ENCODE results near the gene SCO1.
"Not testable (repeated sequence)": the region's sequence is repeated elsewhere in the genome, so short reads cannot be mapped to it uniquely, and the experiment has no call there.

The SCO1 gene

DNA sequence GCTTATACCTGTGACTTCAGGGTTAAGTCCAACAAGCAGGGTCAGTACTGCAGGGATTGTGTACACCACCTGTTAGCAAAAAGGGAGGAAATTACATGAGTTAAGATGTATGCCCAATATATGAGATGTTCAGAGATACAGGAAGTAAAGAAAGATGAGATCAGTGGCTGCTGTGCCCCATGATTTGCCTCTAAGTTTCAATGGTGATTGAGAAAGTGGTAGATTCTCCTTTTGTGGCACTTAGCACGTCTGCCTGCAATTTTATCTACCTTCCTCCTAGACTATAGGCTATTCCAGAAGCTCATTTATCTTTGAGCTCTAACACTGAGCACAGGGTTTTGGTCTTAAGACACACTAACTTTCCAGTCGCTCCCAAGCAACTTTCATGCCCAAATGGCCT, 28.9 kb upstream of the SCO1 start:
- no peak for DNase-seq (ENCODE audit: low read depth, low spot score)

- no peak for DNase-seq (ENCODE audit: low read depth, low spot score)
Measured at GRCh38 chr17:10725262-10725661, 27.9 kb upstream of the SCO1 start.

GRCh38 chr17:10724546-10725195, 27.3 kb upstream of the SCO1 start:
- DNase-seq (ENCODE audit: low read depth, low spot score) = no peak

- DNase-seq (ENCODE audit: low read depth, low spot score) = no peak
Measured at GRCh38 chr17:10718547-10718946, 21.2 kb upstream of the SCO1 start.

GRCh38 chr17:10716218-10716617, 18.9 kb upstream of the SCO1 start:
- DNase-seq (ENCODE audit: low read depth, low spot score) = no peak

DNA sequence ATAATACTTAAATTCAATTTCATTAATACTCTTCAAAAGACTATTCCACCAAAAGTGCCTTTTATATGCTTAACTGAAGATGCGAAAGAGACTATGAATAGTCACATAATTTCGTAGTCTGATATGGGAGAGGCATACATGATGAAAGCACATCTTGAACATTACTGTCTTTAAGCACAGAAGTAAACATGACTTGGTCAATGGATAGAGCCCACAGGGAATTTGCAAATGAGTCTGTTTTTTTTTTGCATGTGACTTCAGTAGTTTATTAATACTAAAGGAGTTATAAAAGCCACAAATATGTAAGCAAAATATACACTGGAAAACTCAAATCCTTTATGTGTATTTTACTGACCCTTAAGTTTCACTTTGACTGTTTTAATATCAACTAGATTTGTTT, 16.0 kb upstream of the SCO1 start:
- no peak for DNase-seq (ENCODE audit: low read depth, low spot score)

- no peak for DNase-seq (ENCODE audit: low read depth, low spot score)
Measured at GRCh38 chr17:10705727-10706126, 8.4 kb upstream of the SCO1 start.

GRCh38 chr17:10702574-10702973, 5.2 kb upstream of the SCO1 start:
- no peak for DNase-seq (ENCODE audit: low read depth, low spot score)

DNA sequence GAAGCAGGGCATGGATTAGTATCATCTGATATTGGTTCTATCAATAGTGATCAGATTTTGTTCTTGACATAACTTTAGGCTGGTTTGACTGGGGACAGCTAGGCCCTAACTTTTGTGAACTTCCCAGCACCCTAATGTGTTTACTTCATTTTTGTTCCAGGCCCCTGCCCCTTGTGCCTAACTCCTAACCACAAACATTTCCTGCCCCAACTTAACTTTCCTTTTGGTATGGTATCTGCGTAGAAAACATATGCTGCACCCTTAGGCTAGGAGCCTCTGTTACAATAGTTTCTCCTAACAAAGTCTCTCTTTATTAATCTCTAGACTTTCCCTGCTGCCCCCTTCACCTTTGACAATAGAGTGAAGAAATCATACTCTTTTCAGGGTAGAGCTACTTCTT, 2.5 kb upstream of the SCO1 start:
- DNase-seq (ENCODE audit: low read depth, low spot score) = no peak

DNA sequence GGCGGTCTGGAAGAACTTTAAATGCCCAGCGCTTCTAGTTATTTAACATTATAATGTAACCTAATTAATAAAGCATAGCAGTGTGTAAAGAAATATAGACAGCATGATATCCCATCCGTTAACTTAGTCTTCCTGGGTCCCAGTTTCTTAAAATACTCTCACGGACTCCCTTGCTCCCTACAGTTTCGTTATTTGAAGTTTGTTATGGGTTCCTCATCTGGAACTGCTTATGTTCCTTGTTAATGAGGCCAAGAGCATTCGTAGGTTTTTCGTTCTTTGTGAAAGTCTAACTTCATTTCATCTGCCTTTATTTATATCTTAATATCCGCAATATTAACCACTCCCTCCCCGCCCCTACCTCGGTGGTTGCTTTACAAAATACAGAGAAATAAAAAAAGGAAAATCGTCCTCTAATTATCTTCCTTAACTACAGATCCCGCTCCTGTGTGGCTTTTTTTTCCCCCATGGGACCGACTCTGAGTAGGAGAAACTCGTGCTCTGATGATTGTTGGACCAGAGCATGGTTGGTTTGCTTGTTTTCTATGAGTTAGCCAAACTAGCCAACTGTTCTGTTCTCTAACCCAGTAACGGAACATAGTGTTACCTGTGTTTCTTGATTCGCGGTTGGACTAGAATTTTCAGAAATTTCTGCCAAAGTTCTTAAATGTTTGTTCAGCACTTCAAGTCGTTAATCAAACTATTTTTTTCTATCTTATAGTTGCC, 924 bp upstream of the SCO1 start:
- DNase-seq (ENCODE audit: low read depth, low spot score) = no peak

- DNase-seq (ENCODE audit: low read depth, low spot score) = not testable (repeated sequence)
Measured at GRCh38 chr17:10695875-10696407, 1.4 kb downstream of the SCO1 start.

GRCh38 chr17:10687499-10687898, 9.8 kb downstream of the SCO1 start:
- DNase-seq (ENCODE audit: low read depth, low spot score) = no peak

DNA sequence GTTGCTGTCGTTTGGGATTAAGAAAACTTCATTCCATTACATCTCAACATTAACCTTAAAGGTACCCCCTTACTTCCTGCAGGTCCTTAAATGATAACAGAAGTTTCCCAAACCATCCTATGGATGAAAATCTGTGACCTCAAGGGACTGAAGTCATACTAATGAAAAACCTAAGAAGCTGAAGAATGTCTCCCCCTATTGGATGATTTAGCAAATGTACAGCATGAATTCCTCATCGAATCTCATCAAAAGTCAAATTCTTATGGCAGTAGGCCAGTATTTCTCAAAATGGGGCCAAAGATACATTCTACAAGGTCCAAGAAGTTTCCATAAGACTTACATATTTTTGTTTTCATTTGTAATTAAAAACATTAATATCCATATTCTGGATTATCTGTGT, 13.5 kb downstream of the SCO1 start:
- no peak for DNase-seq (ENCODE audit: low read depth, low spot score)

GRCh38 chr17:10681866-10682446, 15.4 kb downstream of the SCO1 start:
- no peak for DNase-seq (ENCODE audit: low read depth, low spot score)

- no peak for DNase-seq (ENCODE audit: low read depth, low spot score)
Measured at GRCh38 chr17:10674704-10675103, 22.6 kb downstream of the SCO1 start.

DNA sequence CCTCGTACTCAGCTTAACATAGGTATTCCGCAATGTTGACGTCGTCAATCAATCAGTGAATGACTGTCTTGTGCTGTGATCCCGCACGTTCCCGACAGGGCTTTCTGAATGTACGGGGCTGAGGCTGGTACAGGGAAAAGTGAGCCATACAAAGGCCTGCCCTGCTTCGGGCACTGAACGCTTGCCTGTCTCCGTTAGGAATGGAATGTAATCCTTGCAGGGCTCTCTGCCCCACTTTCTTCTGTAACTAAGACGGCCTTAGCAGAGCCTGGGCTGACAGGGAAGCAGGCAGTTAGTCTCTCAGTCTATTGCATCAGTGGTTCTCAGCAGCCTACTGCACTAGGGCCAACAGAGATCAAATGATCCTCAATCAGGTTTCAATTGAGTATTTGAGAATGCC, 24.0 kb downstream of the SCO1 start:
- DNase-seq (ENCODE audit: low read depth, low spot score) = no peak

DNA sequence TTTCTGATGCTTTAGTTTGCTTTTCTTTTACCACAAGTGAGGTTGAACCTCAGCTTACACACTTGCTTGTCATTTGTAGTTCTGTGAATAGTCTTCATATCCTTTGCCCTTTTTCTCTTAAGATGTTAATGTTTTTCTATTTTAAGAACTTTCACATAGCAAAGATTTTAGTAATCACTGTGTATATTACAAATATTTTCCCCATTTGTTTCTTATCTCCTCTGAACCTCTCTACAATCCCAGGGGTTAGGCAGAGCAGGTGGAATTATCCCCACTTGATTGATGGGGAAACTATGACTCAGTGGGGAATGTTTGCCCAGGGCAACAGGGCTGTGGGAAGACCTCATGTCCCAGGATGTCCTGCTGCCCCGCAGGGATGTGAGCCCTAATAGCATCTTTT, 28.6 kb downstream of the SCO1 start:
- no peak for DNase-seq (ENCODE audit: low read depth, low spot score)

DNA sequence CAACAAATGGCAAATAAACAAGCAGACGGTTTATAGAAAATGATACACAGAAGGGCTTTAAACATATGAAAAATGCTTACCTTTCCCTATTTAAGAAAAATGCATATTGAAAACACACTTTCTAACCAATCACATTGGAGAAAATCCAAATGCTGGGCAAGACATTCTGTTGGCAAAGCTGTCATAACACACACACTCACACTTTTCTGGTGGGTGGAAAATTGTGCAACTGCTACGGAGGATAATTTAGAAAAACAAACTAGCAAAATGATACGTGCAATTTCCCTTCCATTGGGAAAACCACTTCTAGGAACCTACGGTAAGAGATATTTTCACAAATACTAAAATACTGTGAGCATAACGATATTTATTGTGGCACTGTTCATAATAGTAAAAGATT, 30.4 kb downstream of the SCO1 start:
- no peak for DNase-seq (ENCODE audit: low read depth, low spot score)

- no peak for DNase-seq (ENCODE audit: low read depth, low spot score)
Measured at GRCh38 chr17:10664571-10664970, 32.8 kb downstream of the SCO1 start.

DNA sequence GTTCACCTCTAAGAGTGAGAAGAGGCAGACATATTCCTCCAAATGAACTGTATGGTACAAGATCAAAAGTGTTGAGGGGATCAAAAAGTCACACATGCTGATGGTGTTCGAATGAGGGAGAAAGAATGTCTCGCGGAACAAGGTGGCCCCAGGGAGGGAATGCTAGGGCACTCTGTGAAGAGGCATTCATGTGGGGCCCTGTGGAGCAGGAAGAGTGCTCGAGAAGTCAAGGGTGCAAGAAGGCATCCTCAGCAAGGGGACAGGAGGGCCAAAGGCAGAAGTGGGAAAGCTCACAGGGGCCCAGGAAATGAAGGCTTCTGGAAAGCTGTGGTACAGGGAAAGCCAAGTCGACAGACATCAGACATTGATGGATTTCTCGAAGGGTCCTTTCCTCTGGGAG, 34.1 kb downstream of the SCO1 start:
- DNase-seq (ENCODE audit: low read depth, low spot score) = no peak

- DNase-seq (ENCODE audit: low read depth, low spot score) = no peak
Measured at GRCh38 chr17:10661437-10661836, 35.9 kb downstream of the SCO1 start.

DNA sequence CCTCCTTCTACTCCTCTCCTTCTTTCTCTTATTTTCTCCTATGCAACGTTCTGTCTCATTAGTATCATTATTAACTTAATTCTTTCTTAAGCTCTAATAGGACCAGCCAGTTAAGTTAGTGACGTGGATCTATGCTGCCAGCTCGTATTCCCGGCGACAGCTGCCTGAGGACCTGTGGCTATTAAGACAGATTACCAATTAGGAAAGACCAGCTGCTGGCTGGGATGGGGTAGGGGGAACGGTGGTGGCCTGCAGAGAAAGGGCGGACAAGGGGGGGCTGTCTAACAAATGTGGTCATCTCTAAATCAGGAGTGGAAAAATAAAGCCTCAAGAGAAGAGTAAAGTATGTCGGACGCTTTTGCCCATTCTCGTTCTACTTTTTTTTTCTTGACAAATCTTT, 39.5 kb downstream of the SCO1 start:
- no peak for DNase-seq (ENCODE audit: low read depth, low spot score)

- DNase-seq (ENCODE audit: low read depth, low spot score) = no peak
Measured at GRCh38 chr17:10657148-10657547, 40.2 kb downstream of the SCO1 start, which contains the start of gene MYH3. Gene MYH3 (minus strand): TSS chr17:10657309. CDS start chr17:10655064, 2,245 bp downstream.

Data from activated CD4-positive, CD25-positive, alpha-beta regulatory T cell treated with anti-CD3 and anti-CD28 coated beads, Interleukin-2, amount 50 U/mL, for 16 hours (primary cell).